Activated CD4-positive, alpha-beta T cell treated with anti-CD3 and anti-CD28 coated beads, Interleukin-2, Interleukin-6, amounts not matched to agents 100 ng/mL and 50 ng/mL, durations not matched to agents 16 hours and 8 hours (primary cell): ENCODE data around the gene HMG20B.

Experiments used
- DNase-seq: peaks from one replicate; pipeline ENCODE4 v3.0.0-alpha.2; 2020

Gene HMG20B

GRCh38 chr19:3608079-3608641 lies 35.4 kb downstream of the HMG20B start:
- no peak for DNase-seq

GRCh38 chr19:3608750-3609322 lies 36.1 kb downstream of the HMG20B start:
- no peak for DNase-seq

GRCh38 chr19:3609779-3610719 lies 37.3 kb downstream of the HMG20B start:
- DNase-seq = no peak

- no peak for DNase-seq
Observed at GRCh38 chr19:3610745-3611717, 38.3 kb downstream of the HMG20B start.

- no peak for DNase-seq
Observed at GRCh38 chr19:3611841-3612240, 39.1 kb downstream of the HMG20B start.

GRCh38 chr19:3612330-3612729 lies 39.6 kb downstream of the HMG20B start:
- DNase-seq = no peak

GRCh38 chr19:3612901-3613741 lies 40.4 kb downstream of the HMG20B start:
- no peak for DNase-seq

GRCh38 chr19:3613818-3614661 lies 41.3 kb downstream of the HMG20B start:
- no peak for DNase-seq

- DNase-seq = no peak
Observed at GRCh38 chr19:3614858-3615505, 42.2 kb downstream of the HMG20B start.

- DNase-seq = no peak
Observed at GRCh38 chr19:3615524-3616135, 42.9 kb downstream of the HMG20B start.

GRCh38 chr19:3617463-3617862 lies 44.7 kb downstream of the HMG20B start:
- DNase-seq = peak; percentile 19

- DNase-seq = peak; percentile 55
Observed at GRCh38 chr19:3618144-3618810, 45.5 kb downstream of the HMG20B start.

- no peak for DNase-seq
Observed at GRCh38 chr19:3618811-3619630, 46.3 kb downstream of the HMG20B start.

GRCh38 chr19:3619631-3620012 lies 46.9 kb downstream of the HMG20B start:
- no peak for DNase-seq

- DNase-seq = no peak
Observed at GRCh38 chr19:3620145-3620816, 47.5 kb downstream of the HMG20B start.

- DNase-seq = no peak
Observed at GRCh38 chr19:3620817-3621547, 48.2 kb downstream of the HMG20B start.

GRCh38 chr19:3621689-3622088 lies 48.9 kb downstream of the HMG20B start:
- no peak for DNase-seq
